HG03558 (cell line): ENCODE measurements around the gene PHEX.
"Not testable (repeated sequence)": the region's sequence is repeated elsewhere in the genome, so short reads cannot be mapped to it uniquely, and the experiment has no call there.

Source experiments
- ATAC-seq: cut with Tn5 transposase; IDR thresholded peaks from one replicate; pipeline ENCODE4 v1.9.1; 2021; ENCODE audit warnings: moderate number of reproducible peaks; ENCODE audit not compliant: unreplicated experiment; ENCODE audit errors: extremely low read depth

PHEX gene

DNA sequence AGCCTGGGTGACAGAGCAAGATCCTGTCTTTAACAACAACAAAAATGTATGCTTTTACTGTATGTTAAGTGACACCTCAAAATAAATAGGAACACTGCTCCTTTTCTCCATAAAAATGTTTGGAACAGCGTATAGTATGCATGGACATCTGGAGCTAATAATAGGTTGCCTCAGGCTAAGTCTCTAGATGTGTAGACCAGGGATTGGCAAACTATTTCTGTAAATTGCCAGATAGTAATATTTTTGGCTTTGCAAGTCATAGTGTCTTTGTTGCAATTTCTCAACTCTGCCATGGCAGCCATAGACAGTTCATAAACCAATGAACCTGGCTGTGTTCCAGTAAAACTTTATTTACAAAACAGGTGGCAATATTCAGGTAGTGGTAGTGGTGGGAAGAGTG lies 164.0 kb downstream of the PHEX start:
- no peak for ATAC-seq

GRCh38 chrX:22202251-22202650 lies 170.1 kb downstream of the PHEX start:
- no peak for ATAC-seq

GRCh38 chrX:22203186-22203585 lies 171.1 kb downstream of the PHEX start:
- no peak for ATAC-seq

DNA sequence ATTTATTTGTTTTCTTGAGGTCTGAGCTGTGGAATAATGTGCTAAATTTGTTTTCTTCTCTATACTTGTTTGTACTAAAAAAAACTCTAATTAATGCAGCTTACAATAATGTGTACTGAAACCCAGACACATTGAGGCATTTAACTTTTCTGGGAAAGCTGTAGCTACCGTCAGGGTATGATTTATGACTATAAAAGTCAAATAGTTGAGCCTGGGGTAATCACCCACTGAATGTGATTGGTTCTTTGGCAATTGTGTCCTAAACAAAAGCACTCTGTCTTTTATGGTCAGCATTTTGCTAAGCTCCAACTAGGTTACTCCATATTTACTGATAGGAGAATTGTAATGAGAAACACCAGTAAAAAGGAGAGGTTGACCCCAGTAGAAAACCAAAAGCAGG lies 174.7 kb downstream of the PHEX start:
- ATAC-seq = no peak

DNA sequence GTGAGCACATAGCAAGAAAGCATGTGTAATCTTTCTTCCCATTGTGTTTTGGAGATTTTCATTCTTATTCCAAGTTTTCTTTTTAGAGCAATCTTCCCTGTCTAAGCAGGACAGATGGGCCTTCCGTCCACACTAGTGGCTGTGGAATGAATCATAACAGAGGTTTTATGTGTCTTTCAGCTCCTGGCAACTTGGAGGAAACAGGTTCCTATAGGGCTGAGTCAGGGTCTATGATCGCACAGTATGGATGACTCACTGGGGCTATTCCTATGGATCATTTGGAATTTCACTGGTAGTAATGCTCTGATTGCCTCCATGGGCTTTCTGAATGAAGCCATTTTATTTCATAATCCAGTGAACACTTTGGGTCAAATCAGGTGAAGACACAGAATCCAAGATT lies 188.8 kb downstream of the PHEX start:
- ATAC-seq = no peak

DNA sequence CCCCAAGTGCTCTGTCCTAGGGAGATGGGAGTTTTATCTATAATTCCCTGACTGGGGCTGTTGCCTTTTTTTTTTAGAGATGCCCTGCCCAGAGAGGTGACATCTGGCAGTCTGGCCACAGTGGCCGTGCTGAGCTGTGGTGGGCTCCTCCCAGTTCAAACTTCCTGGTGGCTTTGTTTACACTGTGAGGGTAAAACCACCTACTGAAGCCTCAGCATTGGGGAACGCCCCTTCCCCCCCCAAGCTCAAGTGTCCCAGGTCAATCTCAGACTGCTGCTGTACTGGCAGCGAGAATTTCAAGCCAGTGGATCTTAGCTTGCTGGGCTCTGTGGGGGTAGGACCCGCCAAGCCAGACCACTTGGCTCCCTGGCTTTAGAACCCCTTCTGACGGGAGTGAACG lies 202.3 kb downstream of the PHEX start:
- no peak for ATAC-seq

DNA sequence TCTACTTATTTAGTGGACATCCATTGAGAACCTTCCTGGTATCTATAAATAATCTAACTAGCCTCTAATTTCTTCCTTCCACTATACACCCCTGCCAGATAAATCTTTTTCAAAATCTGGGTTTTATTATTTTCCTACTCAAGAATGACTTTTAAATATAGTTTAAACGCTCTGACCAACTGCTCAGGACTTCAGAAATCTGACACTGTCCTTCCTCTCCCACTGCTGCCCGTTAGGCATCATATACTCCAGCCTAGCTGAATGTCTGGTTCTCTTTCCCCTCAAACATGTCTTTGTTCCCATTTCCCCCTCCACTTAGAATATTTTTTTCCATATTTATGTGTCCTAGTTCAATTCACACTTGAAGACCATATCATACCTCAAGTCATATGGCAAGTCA lies 205.4 kb downstream of the PHEX start:
- ATAC-seq = no peak

GRCh38 chrX:22246620-22247019 lies 214.5 kb downstream of the PHEX start:
- no peak for ATAC-seq

DNA sequence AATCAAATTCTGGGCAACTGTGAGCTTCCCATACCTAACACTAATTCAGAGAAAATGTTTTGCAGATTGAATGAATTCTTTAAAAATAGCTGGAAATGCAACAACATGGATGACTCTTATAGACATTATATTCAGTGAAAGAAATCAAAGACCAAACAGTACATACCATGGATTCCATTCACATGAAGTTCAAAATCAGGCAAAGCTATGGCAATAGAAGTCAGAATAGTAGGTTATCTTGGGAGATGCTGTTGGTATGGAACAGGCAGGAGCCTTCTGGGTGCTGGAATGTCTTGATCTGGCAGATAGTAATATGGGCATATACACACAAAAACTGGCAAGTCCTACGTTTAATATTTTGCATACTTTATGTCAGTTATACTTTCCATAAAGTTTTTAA lies 215.0 kb downstream of the PHEX start:
- ATAC-seq = no peak

DNA sequence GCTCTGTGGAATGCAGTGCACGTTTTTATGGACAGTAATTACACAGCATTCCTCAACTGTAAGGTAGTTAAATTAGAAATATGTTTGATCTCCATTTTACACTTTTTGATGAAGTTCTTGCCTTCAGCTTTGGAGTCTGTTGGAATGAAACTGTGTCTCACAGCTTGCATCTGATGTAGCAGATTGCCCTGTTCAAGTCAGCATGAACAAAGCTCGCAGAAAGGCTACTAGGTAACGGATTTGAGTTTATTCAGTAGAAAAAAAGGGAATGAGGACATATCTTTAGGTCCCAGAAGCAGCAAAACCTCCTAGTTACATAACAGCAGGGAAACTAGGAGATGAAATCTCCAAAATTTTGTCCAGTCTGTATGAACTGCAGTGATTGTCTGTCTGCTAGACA lies 216.3 kb downstream of the PHEX start:
- no peak for ATAC-seq

GRCh38 chrX:22249371-22249770 lies 217.2 kb downstream of the PHEX start:
- no peak for ATAC-seq

DNA sequence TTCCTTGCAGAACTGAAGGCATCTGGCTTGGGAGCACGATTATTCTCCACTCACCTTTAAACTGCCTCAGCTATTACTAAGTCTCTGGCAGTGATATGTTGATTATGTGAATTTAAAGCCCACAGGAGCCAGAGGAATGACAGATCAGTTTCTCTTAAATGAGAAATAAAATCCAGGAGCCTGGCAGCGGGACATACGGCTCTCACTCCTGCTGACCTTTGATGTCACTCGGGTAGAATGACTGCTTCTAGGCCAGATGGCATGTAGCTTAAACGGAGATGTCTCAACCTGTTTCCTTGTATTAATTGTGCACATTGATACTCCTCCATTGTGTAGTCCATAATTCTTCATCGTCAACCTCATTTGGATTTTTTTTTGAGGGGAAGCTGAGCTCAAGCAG lies 236.6 kb downstream of the PHEX start:
- no peak for ATAC-seq

GRCh38 chrX:22272613-22273012 lies 240.5 kb downstream of the PHEX start, which contains the start of gene CBLL2:
TSS of gene CBLL2 (plus strand) at chrX:22272913. CDS start at chrX:22272992, 79 bp downstream.
- no peak for ATAC-seq

- ATAC-seq = no peak
These were observed 241.7 kb downstream of the PHEX start for GRCh38 chrX:22273714-22274317.

DNA sequence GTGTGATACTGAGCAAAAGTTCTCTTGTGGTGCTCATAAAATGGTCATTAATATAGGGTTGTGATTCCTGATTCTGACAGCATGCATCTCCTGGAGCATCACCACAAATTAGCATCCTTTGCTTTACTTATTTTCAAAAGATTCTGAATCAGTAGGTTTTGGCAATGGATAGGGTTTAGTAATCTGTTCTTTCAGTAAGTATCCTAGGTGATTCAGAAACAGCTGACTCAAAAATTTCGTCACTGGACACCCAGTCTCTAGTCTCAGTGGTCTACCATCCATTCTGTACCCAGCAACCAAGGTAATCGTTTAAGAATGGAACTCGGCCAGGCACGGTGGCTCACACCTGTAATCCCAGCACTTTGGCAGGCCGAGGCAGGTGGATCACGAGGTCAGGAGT lies 244.7 kb downstream of the PHEX start:
- ATAC-seq = no peak

DNA sequence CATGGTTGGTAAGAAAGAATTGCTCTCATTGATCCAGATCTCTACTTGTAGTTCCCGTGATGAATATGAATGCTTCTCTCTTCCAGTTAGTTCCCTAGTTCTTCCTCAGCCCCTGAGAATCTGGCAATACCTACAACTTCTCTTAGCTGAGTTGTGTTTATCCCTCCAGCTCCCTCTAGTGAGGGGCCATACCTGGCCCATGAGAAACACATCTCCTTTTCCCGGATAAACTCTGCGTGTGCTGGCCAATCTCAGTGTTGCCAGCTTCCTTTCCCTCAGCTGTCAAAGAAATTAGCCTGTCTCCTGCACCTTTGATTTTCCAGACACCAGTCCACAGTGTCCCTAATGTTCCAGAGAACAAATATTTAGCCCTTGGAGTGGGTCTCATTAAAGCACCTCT lies 246.2 kb downstream of the PHEX start:
- no peak for ATAC-seq

- not testable (repeated sequence) for ATAC-seq
These were observed 257.1 kb downstream of the PHEX start for GRCh38 chrX:22289209-22289608.

- no peak for ATAC-seq
These were observed 264.7 kb downstream of the PHEX start for GRCh38 chrX:22296871-22297270.

GRCh38 chrX:22300130-22300529 lies 268.0 kb downstream of the PHEX start:
- ATAC-seq = peak; percentile 69
